Fibroblast of lung (primary cell): ENCODE measurements around the gene NR1D2. TPM values are rescaled to one million over a fixed set of nuclear protein-coding genes. Genes with fewer than 3 reads are reported as not detected.
A peak's percentile ranks its signal among the peaks of the same experiment; 100 is the strongest.

Source experiments
- DNase-seq, 2 donors: peaks; one replicate each; pipeline versions ENCODE4 v3.0.0 to v3.0.0-alpha.2; 2010; ENCODE audit warnings: low read depth in 2 of 2
- H2AFZ ChIP-seq: 2 replicates; pipeline ENCODE4 v1.5.1; 2012; ENCODE audit warnings: low read length, control low read depth, inconsistent platforms
- H3K27ac ChIP-seq: 2 replicates; pipeline ENCODE4 v1.5.1; 2011; ENCODE audit warnings: low read length, control low read depth; ENCODE audit not compliant: insufficient read depth
- H3K27me3 ChIP-seq: 2 replicates; pipeline ENCODE4 v1.5.1; 2011; ENCODE audit warnings: mild to moderate bottlenecking, low read length; ENCODE audit not compliant: control insufficient read depth, insufficient read depth
- H3K36me3 ChIP-seq: 2 replicates; pipeline ENCODE4 v1.5.1; 2011; ENCODE audit warnings: low read length; ENCODE audit not compliant: control insufficient read depth, insufficient read depth
- H3K4me1 ChIP-seq: 2 replicates; pipeline ENCODE4 v1.5.1; 2011; ENCODE audit warnings: low read length; ENCODE audit not compliant: control insufficient read depth, insufficient read depth; ENCODE audit errors: extremely low read depth
- H3K4me2 ChIP-seq: 2 replicates; pipeline ENCODE4 v1.5.1; 2011; ENCODE audit warnings: low read length, control low read depth; ENCODE audit not compliant: insufficient read depth; ENCODE audit errors: extremely low read depth
- H3K4me3 ChIP-seq, 4 experiments: fragments of 200-600 bp in 1 of 4; sonication (generic) in 1 of 4; replicated peaks in 1 of 4; 2 replicates each; pipeline ENCODE4 v1.5.1; 2011 to 2016; ENCODE audit warnings: low read length in 4 of 4, low read depth in 3 of 4, mild to moderate bottlenecking in 3 of 4, control low read depth in 2 of 4, inconsistent platforms in 1 of 4, mixed read lengths in 1 of 4; ENCODE audit not compliant: insufficient read depth in 1 of 4; ENCODE audit errors: control extremely low read depth in 1 of 4
- H3K79me2 ChIP-seq: 2 replicates; pipeline ENCODE4 v1.5.1; 2012; ENCODE audit warnings: mild to moderate bottlenecking, low read length, inconsistent platforms; ENCODE audit not compliant: control insufficient read depth, insufficient read depth
- H3K9ac ChIP-seq: 2 replicates; pipeline ENCODE4 v1.5.1; 2011; ENCODE audit warnings: mild to moderate bottlenecking, low read length, control low read depth; ENCODE audit not compliant: insufficient read depth
- H3K9me3 ChIP-seq: 2 replicates; pipeline ENCODE4 v1.5.1; 2012; ENCODE audit warnings: low read depth, low read length; ENCODE audit not compliant: control insufficient read depth, insufficient read depth
- H4K20me1 ChIP-seq: 2 replicates; pipeline ENCODE4 v1.5.1; 2011; ENCODE audit warnings: low read length; ENCODE audit not compliant: control insufficient read depth, insufficient read depth; ENCODE audit errors: extremely low read depth
- EZH2 ChIP-seq: IDR thresholded peaks from 2 replicates; pipeline ENCODE4 v1.5.1; 2012; ENCODE audit warnings: low read length, control low read depth, mild to moderate bottlenecking; ENCODE audit errors: missing control alignments
- polyA plus RNA-seq, 2 donors: library from polyadenylated mRNA; depleted of rRNA in 1 of 2; stranded (reverse) in 1 of 2; unstranded in 1 of 2; fragments of >200 nt; gene quantifications; 2 replicates each; pipeline ENCODE4 v1.2.1, GENCODE V29; 2011 to 2012; ENCODE audit warnings: missing spikeins in 1 of 2
- total RNA-seq: library from RNA; depleted of rRNA; stranded (reverse); fragments of >200 nt; gene quantifications from 2 replicates; pipeline ENCODE4 v1.2.1, GENCODE V29; 2014
- TF ChIP-seq, protein P1 (sequence below), 2 donors: IDR thresholded peaks in 1 of 2; conservative IDR thresholded peaks in 1 of 2; 1 replicate in 1 of 2; 2 replicates in 1 of 2; pipeline ENCODE4 v1.5.1; 2011 to 2012; ENCODE audit warnings: low read length in 2 of 2, control low read depth in 1 of 2, inconsistent platforms in 1 of 2, low read depth in 1 of 2, mild to moderate bottlenecking in 1 of 2

NR1D2 gene
- total and polyA plus RNA-seq, 2 donors (not counting 1 experiment from before 2014, with no cell fraction given) = 41.5 to 85.2 TPM

DNA sequence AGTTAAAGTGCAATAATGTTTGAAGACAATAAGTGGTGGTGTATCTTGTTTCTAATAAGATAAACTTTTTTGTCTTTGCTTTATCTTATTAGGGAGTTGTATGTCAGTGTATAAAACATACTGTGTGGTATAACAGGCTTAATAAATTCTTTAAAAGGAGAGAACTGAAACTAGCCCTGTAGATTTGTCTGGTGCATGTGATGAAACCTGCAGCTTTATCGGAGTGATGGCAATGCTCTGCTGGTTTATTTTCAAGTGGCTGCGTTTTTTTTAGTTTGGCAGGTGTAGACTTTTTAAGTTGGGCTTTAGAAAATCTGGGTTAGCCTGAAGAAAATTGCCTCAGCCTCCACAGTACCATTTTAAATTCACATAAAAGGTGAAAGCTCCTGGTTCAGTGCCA, 25.5 kb upstream of the NR1D2 start:
- Histone ChIP-seq H3K4me1 (peaks cover 2% of the 10 kb centered on the region), H3K9ac (no peak overlapping the region), H3K79me2 (peaks cover 23% of the 10 kb centered on the region), H4K20me1 (peaks cover 7% of the 10 kb centered on the region), H3K27me3 (no peaks in the 10 kb centered on the region), H3K4me2 (peak overlapping the region; percentile 52), H3K9me3 (no peaks in the 10 kb centered on the region), H2AFZ (no peak overlapping the region), H3K36me3 (peaks cover 10% of the 10 kb centered on the region), H3K27ac (no peak overlapping the region), H3K4me3 (peak overlapping the region in 2 of 4 experiments; percentile 2 to 38)
- no peak for DNase-seq
- TF ChIP-seq, protein P1, sequence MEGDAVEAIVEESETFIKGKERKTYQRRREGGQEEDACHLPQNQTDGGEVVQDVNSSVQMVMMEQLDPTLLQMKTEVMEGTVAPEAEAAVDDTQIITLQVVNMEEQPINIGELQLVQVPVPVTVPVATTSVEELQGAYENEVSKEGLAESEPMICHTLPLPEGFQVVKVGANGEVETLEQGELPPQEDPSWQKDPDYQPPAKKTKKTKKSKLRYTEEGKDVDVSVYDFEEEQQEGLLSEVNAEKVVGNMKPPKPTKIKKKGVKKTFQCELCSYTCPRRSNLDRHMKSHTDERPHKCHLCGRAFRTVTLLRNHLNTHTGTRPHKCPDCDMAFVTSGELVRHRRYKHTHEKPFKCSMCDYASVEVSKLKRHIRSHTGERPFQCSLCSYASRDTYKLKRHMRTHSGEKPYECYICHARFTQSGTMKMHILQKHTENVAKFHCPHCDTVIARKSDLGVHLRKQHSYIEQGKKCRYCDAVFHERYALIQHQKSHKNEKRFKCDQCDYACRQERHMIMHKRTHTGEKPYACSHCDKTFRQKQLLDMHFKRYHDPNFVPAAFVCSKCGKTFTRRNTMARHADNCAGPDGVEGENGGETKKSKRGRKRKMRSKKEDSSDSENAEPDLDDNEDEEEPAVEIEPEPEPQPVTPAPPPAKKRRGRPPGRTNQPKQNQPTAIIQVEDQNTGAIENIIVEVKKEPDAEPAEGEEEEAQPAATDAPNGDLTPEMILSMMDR (conservative IDR thresholded peaks at IDR 0.05 in 1 of 2, IDR thresholded peaks at IDR 0.05 in 1 of 2; ENCODE audit: low read depth in 1 of 2, low read length in 2 of 2) = no peak
- TF ChIP-seq EZH2 = no peak

DNA sequence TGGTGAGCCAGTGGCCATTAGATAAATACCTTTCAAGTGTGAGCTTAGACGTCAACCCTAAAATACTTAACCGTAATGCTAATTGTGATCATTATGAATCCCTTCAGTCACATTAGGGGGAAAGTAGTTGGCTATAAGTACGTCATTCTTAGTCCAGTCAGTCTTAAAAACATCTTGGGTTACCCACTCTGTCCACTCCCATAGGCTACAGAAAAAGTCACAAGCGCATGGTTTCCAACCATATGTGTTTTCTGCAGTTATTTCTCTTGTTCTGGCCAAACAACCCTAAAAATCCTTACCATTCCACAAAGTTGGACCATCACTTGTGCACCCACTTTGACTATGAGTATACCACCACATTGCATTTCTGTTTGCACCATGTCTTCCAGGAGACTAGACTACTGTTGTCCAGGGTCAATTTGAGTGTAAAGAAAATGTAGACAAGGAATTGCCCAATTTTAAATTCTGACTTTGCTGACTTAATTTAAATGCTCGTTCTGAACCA, 24.9 kb upstream of the NR1D2 start:
- H3K36me3 ChIP-seq = peaks cover 10% of the 10 kb centered on the region
- TF ChIP-seq EZH2 = no peak
- TF ChIP-seq, protein P1 (conservative IDR thresholded peaks at IDR 0.05 in 1 of 2, IDR thresholded peaks at IDR 0.05 in 1 of 2; ENCODE audit: low read depth in 1 of 2, low read length in 2 of 2) = no peak
- no peak overlapping the region for H3K4me2 ChIP-seq
- H2AFZ ChIP-seq = no peak overlapping the region
- H3K9ac ChIP-seq = no peak overlapping the region
- peaks cover 2% of the 10 kb centered on the region for H3K4me1 ChIP-seq
- no peak overlapping the region for H3K27ac ChIP-seq
- peak overlapping the region in 1 of 4 experiments; percentile 2 for H3K4me3 ChIP-seq
- H4K20me1 ChIP-seq = peaks cover 7% of the 10 kb centered on the region
- H3K27me3 ChIP-seq = no peaks in the 10 kb centered on the region
- no peak for DNase-seq
- peaks cover 19% of the 10 kb centered on the region for H3K79me2 ChIP-seq
- H3K9me3 ChIP-seq = no peaks in the 10 kb centered on the region

DNA sequence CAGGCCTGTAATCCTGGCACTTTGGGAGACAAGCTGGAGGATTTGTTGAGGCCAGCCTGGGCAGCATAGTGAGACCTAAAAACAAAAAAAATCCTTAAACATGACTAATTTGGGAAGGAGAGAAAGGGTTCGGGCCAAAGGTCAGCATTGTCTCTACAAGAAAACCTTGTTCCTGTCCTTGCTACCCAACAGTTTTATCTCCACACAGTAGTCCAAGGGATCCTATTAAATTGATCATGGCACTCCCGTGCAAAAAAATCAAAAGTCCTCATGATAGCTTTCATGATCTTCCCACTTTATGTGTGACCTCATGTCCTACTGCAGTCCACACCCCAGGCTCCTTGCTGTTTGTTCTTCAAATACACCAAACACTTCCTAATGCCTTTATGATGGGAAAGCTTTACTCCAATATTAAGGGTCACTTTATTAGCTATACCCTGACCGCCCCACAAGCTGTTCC, 24.0 kb upstream of the NR1D2 start:
- Histone ChIP-seq H3K36me3 (peaks cover 10% of the 10 kb centered on the region), H3K9ac (no peak overlapping the region), H3K27me3 (no peaks in the 10 kb centered on the region), H2AFZ (no peak overlapping the region), H4K20me1 (peaks cover 7% of the 10 kb centered on the region), H3K79me2 (peaks cover 19% of the 10 kb centered on the region), H3K4me1 (no peaks in the 10 kb centered on the region), H3K9me3 (no peaks in the 10 kb centered on the region), H3K4me2 (no peak overlapping the region), H3K27ac (no peak overlapping the region), H3K4me3 (no peak overlapping the region)
- TF ChIP-seq, protein P1 (conservative IDR thresholded peaks at IDR 0.05 in 1 of 2, IDR thresholded peaks at IDR 0.05 in 1 of 2; ENCODE audit: low read depth in 1 of 2, low read length in 2 of 2) = no peak
- TF ChIP-seq EZH2 = no peak
- no peak for DNase-seq
